NCI-H510A treated with DMSO at 0.1 percent for 48 hours (cell line): ENCODE measurements around the gene KMT5C.
A peak's percentile ranks its signal among the peaks of the same experiment; 100 is the strongest.
"Not testable (repeated sequence)": the region's sequence is repeated elsewhere in the genome, so short reads cannot be mapped to it uniquely, and the experiment has no call there.

Source experiments
- DNase-seq: peaks from one replicate; lab custom pipeline; 2025; lab: John Stamatoyannopoulos, UW

Gene KMT5C

DNA sequence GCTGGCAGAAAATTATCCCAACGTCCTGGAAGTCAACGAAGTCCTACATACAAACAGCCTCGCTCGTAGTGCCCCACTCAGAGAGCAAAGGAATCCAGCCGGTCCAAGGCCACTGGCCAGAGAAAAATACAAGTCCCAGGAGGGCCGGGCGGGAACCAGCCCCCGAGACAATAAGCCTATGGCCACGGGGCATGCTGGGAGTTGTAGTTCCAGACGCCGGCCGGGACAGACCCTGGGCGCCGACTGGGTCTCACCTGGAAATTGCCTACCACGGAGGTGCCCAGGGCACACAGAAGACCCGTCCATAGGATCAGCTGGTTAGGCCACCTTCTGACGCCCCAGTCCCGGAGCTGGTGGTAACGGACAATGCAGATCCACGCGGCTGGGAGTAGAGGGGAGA lies 19.9 kb upstream of the KMT5C start:
- peak; percentile 38 for DNase-seq

DNA sequence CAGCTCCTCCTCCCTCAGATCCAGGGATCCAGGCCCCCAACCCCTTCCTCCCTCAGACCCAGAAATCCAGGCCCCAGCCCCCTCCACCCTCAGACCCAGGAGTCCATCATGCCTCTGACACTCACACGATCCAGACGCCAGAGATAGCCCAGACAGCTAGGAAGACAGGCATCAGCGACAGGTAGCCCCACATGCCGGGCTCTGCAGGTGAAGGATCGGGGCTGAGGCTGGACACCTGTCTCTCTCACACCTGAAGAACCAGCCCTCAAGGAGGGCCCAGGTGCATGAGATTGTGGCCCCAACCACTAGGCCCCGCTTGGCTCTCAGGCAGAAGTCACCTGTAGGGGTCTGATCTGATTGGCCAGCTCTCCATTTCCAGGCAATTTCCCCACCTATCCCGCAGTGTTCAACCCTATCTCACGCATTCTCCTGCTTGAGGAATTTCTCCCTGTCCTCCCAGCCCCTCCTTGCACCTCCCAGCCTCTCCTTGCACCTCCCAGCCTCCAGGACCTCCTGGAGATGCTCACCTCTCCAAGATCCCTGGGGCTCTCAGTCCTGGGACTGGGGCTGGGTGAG lies 18.7 kb upstream of the KMT5C start:
- no peak for DNase-seq

DNA sequence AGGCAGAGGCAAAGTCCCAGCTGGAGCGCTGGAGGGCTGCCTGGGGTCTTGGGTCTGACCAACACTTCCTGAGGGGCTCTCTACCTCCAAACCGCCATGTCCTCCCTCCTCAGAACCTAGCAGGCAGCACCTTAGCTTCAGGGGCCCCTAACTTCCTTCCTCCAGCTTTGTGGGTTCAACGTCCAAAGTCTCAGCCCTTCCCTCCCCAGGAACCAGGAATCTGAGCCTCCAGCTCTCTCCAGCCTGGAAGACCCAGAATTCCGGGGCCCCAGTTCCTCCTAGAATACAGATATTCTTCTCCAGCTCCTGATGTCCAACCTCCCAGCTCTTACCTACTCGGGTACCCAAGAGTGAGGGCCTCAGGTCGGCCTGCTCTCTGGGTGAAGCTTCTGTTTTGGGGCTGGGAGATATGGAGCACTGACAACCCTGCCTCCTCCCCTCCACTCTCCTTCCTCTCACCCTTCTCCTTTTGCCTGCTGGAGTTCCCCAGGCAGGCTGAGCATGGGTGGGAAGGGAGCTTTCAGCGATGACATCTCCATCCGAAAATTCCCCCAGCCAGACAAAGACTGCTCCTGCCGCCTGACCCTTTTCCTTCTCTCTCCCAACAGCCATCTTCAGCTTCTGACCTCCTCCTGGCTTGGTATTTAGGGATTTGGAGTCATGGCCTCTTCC lies 18.1 kb upstream of the KMT5C start:
- DNase-seq: no peak

DNA sequence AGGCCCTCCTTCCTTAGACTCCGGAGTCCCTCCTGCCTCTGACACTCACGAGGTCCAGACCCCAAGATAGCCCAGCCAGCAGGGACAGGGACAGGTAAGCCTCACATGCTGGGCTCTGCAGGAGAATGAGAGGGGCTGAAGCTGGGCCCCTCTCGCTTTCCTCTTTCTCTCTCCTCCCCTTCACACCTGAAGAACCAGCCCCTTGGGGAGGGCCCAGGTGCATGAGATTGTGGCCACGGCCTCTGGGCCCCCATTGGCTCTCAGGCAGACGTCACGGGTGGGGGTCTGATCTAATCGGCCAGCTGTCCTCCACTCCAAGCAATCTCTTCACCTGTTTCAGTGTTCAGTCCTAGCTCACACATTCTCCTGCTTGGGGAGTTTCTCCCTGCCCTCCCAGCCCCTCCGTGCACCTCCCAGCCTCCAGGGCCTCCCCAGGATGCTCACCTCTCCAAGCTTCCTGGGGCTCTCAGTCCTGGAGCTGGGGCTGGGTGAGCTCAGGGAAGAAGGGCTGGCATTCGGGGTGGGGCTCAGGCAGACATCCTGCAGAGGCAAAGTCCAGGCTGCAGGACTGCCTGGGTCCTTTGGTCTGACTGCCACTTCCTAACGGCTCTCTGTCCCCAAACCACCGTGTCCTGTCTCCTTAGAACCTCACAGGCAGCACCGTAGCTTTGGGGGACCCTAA lies 17.3 kb upstream of the KMT5C start:
- no peak for DNase-seq

DNA sequence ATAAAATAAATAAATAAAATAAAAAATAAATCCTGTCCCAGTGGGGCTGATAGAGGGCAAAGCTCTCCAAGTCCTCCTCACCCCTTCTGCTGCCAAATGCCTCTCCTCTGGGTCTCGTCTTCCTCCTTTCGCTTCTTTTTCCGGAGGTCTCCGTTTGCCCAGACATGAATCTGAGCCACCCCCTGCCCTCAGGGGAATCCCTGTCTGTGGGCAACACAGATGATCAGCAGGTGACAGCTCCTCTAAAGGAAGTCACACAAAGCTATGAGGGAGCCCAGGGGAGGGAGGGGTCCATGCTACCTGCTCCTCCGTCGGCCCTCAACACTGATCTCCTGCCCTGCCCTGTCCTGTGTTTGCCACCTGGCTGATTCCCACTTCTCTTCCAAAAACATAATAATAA lies 15.0 kb upstream of the KMT5C start:
- no peak for DNase-seq

DNA sequence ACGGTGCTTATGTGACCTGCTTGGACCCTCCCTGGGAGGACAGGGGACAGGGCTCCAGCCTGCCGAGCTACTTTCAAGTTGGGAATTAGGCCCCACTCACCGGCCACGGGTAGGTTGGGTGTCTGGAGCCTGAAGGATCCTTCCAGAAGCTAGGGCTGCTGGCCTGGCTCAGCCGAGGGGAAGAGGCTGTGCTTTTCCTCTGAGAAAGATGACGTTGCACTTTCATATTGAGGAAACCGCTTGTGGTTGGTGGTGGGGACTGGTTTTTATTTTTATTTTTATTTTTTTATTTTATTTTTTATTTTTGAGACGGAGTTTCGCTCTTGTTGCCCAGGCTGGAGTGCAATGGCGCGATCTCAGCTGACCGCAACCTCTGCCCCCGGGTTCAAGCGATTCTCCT lies 14.5 kb upstream of the KMT5C start, which contains the start of gene TMEM150B:
TSS of gene TMEM150B (minus strand) at position 170 of the 400 bp plus-strand sequence. CDS start 4,305 bp downstream, outside the sequence.
- DNase-seq: no peak

DNA sequence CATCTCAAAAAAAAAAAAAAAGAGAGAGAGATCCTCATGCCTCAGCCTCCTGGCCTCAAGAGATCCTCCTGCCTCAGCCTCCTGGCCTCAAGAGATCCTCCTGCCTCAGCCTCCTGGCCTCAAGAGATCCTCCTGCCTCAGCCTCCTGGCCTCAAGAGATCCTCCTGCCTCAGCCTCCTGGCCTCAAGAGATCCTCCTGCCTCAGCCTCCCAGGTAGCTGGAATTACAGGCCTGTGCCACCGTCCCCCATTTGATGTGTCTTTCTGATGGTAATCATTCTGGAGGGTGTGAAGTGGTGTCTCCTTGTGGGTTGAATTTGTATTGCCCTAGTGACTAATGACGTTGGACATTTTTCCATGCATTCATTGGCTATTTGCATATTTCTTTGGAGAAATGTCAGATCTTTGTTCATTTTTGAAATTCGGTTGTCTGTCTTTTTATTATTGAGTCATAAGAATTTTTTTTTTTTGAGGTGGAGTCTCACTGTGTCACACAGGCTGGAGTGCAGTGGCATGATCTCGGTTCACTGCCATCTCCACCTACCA lies 10.8 kb upstream of the KMT5C start:
- not testable (repeated sequence) for DNase-seq

DNA sequence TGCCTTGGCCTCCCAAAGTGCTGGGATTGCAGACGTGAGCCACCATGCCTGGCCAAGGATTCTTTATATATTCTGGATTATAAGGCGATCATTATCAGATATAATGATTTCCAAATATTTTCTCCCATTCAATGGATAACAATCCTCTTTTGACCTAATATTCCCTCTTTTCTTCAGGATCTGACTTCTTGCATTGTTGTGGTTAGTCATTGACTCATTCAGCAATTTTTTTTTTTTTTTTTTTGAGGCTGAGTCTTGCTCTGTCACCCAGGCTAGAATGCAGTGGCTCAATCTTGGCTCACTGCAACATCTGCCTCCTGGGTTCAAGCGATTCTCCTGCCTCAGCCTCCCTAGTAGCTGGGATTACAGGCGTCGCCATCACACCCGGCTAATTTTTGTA lies 9.9 kb upstream of the KMT5C start:
- DNase-seq: not testable (repeated sequence)

DNA sequence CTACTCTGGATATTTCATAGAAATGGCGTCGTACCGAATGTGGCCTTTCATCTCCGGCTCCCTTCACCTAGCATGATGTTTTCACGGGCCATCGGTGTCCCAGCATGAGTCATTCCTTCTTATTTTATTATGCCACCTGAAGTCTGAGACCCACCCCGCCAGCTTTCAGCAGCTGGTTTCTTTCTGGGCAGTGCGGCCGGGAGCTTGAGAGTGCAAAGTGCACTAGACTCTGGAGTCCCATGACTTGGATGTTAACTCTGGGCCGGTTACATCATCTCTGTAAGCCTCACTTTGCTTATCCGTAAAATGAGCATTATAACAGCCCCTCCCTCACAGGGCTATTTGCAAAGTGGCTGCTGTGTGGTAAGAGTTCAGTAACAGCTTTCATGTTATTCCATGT lies 5.8 kb upstream of the KMT5C start:
- DNase-seq: no peak

DNA sequence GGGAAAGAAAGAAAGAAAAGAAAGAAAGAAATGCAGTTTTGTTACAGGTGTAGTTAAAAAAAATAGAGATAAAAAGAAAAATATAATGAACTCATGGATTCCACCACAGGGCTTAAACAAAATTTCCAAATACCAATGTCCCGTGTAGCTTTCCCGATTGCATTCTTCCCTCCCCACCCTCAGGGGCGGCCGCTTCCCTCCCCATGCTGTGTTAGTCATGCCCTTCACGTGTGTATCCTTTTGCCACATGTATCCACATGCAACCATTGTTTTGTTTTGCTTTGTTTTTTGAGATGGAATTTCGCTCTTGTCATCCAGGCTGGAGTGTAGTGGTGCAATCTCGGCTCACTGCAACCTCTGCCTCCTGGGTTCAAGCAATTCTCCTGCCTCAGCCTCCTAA lies 3.6 kb upstream of the KMT5C start:
- no peak for DNase-seq

DNA sequence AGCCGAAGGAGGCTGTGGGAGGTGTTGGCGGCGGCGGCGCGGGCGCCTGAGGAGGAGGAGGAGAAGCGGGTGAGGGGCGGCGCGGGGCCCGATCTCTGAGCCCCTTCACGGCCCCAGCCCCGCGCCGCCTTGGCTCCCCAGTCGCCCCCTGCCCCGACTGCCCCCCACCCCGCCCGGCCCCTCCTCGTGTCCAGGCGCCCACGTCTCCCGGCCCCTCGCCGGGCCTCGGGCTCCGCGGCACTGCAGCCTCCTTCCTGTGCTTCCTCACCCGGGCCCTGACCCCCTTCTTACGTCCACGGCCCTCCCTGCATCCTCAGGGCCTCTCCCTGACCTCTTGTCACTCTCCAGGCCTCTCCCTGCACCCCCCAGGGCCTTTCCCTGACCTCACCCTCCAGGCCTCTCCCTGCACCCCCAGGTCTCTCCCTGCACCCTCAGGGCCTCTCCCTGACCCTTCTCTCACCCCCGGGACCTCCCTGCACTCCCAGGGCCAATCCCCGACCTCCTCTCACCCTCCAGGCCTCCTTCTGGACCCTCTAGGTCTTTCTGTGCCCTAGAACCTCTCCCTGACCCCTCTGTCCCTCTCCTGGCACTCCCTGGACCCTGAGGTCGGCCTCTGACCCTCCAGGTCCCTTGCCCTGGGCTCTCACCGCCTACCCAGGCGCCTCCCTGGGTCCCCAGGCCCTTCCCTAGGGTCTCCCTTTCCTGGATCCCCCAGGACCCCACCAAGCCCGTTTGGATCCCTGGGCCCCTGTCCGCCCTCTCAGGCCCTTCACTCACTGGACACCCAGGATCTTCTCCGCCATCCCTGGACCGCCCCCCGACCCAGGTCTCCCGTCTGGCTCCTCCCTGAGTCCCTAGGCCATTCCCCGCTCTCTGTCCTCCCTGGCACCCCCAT lies 460 bp downstream of the KMT5C start:
- DNase-seq: no peak

DNA sequence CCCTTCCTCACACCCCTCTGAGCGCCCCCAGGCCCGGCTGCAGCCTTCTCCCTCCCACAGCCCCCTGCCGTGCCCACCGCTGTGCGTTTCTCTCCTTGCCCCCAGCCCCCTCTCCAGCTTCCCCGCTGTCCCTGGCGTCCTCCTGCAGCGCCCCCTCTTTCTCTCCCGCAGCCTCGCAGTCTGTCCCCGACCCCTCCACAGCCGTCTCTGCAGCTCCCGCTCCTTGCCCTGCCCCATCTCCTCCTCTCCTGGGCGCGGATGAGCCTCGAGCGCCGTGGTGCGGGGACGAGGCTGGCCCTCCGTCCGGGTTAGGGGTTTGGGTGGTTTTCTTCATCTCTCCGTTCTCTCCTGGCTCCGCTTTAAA lies 1.1 kb downstream of the KMT5C start:
- peak; percentile 77 for DNase-seq

DNA sequence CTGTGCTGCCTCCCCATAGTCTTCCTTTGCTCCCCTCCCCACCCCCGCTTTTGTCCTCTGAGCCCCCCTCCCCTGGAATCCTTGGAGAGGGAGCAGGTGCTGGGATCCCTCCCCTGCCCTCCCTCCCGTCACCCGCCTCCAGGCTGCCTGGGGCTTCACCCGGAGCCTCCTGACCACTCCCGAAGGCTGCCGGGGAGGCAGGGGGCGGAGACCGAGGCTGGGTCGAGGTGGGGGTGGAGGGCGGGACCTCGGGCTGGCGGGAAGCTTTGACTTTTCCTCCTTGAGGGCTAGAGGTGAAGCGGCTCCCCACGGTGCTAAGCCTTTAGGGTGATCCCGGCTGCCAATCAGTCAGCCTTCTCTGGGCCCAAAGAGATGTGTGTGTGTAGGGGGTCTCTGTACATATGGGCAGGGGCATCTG lies 1.5 kb downstream of the KMT5C start:
- DNase-seq: peak; percentile 77

DNA sequence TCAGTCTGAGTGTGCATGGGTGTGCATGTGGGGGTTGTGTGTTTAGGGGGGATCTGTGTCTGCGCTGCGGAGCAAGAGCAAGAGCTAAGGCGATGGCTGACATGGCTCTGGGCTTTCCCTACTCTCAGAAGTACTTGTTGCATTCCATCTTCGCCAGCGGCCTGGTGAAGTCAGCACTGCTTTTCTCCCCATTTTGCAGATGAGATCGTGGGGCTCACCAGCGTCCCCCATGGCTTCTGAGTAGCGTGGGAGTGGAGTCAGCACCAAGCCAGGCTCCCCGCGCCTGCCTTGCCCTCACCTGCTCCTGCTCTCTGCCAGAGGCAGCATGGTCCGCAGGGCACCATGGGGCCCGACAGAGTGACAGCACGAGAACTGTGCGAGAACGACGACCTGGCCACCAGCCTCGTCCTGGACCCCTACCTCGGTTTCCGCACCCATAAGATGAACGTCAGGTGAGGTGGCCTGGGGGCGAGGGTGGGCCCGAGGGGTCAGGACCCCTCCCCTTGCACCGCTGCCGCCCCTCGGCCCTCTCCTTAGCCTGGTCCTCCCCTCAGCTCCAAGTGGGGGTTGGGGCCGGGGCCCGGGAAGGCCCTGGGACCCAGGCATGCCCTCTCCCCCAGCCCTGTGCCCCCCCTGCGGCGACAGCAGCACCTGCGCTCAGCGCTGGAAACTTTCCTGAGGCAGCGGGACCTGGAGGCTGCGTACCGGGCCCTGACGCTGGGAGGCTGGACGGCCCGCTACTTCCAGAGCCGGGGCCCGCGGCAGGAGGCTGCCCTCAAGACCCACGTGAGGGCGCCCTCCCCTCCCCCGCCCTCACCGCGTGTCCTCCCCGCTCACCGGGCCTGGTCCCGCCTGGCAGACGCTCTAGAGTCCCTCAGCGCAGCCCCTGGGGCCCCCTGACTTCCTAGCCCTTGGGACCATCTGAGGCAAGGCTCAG lies 2.2 kb downstream of the KMT5C start:
- DNase-seq: no peak

DNA sequence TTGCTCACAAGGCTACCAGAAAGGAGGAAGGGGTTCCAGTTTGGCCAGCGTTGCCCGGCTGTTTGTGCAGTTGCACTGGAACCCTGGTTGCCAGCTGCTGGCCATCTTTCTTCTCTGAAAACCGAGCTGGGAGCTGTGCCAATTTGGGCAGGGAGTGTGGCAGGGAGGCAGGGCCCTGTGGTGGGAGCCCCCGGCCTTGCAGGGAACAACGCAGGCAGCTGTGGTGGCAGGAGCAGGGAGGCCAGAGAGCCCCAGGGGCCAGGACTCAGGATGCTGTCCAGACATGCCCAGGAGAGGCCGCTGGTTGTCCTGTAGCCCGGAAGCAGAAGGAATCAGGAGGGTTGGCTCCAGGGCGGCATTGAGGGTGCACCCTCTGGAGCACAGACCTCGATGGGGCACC lies 4.8 kb downstream of the KMT5C start:
- no peak for DNase-seq

DNA sequence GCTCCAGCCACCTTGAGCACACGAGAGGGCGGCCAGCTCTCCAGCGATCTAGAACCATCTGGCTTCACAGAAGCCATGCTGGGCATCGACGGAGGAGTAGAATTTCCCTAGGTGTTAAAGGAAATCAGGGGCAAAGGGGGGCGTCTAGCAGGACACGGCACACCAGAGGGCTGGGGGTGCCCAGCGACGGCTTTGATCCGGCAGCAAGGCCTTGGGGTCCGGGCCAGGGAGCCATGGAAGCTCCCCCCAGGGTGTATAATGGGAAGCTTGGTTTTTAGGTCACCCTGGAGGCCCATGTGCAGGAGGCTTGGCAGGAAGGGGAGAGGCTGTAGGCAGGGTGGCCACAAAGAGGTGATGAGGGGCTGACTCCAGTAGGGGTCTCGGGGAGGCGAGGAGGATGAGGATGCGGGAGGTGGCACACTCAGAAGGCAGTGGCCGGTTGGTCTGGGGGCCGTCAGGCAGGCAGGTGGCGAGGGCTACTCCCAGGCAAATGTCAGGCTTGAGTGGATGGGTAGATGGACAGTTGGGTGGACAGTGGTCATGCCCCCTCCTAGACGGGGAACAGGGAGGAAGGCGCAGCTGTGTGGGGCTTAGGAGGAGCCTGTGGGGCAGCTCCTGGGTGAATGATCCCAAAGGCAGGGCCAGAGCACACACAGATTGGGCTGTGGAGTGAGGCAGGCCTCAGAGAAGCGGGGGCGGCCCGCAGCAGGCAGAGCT lies 5.6 kb downstream of the KMT5C start:
- DNase-seq: no peak

DNA sequence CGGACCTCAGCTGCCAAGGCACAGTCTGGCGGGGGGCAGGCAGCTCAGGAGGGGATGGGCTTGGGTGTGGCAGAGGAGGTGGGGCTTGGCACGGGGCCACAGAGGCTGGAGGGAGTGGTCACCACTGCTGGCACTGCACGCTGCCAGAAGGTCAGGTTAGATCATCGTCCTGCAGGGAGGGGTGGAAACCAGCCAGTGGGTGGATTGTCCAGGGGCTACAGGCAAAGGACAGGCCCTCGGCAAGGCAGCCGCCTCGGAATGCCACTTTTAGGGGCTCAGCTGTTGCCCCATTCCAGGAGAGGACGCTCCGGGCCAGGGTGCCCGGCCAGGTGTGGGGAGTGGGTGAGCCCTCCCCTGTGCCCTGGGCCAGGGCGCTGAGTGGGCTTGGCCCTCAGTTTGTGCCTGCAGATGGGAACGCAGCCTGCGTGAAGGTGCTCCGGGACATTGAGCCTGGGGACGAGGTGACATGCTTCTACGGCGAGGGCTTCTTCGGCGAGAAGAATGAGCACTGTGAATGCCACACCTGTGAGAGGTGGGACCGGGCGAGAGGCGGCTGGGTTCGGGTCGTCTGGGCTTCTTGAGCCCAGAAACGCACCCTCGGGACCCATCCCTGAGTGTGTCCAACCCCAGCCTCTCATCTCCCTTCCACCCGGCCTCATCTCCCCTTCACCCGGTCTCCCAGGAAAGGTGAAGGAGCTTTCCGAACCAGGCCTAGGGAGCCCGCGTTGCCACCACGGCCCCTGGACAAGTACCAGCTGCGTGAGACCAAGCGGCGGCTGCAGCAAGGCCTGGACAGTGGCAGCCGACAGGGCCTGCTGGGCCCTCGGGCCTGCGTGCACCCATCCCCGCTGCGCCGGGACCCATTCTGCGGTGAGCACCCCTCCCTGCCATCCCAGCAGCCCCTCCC lies 6.4 kb downstream of the KMT5C start:
- no peak for DNase-seq

DNA sequence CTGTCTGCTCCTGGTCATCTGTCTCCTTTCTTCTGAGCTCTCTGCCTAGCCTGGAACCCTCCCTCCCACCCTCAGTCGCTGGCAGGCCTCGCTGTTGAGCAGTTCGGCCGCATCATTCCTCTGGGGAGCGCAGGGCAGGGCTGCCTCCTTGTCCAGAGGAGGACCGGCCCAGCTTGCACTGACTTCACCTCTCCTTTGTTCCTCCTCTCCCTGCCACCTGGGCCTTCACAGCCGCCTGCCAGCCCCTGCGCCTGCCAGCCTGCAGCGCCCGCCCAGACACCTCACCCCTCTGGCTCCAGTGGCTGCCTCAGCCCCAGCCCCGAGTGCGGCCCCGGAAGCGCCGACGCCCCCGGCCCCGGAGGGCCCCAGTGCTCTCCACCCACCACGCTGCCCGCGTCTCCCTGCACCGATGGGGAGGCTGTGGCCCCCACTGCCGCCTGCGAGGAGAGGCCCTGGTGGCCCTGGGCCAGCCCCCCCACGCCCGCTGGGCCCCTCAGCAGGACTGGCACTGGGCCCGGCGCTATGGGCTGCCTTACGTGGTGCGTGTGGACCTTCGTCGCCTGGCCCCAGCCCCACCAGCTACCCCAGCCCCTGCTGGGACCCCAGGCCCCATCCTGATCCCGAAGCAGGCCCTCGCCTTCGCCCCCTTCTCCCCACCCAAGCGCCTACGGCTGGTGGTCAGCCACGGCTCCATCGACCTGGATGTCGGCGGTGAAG lies 7.2 kb downstream of the KMT5C start:
- no peak for DNase-seq
